ENCODE data around the gene P3H3. TPM values are rescaled to one million over a fixed set of nuclear protein-coding genes. Genes with fewer than 3 reads are reported as not detected.

The P3H3 gene
- total and polyA plus RNA-seq, 2 of the 4 experiments (the other 2 are of a cell fraction), result 27.8 to 83.9 TPM

- no peak for DNase-seq
- ATAC-seq (ENCODE audit: low read depth), result no peak
- Histone ChIP-seq H3K56ac (ENCODE audit: extremely low read depth, insufficient read depth, low read length) (no peak overlapping the region), H2BK20ac (ENCODE audit: low read depth, low read length) (no peak overlapping the region), H3K14ac (replicated peaks; ENCODE audit: low read depth, low read length) (no peak overlapping the region), H3K4me3 (ENCODE audit: insufficient read depth, low read depth, low read length) (no peak overlapping the region), H2BK5ac (ENCODE audit: low read depth, low read length, poor library complexity, severe bottlenecking) (no peak overlapping the region), H4K20me1 (ENCODE audit: insufficient read depth, low read length) (peaks cover 3% of the 10 kb centered on the region), H3K9me1 (ENCODE audit: insufficient read depth, low read length) (no peaks in the 10 kb centered on the region), H3K9ac (ENCODE audit: low read depth, low read length) (no peak overlapping the region), H3K18ac (ENCODE audit: low read depth, low read length) (no peak overlapping the region), H2AK9ac (replicated peaks; ENCODE audit: low read depth, low read length, poor library complexity) (peak overlapping the region; percentile 65), H3K27me3 (ENCODE audit: control insufficient read depth, insufficient read depth, low read length) (no peaks in the 10 kb centered on the region), H3K79me1 (ENCODE audit: low read depth in 1 of 2, low read length in 2 of 2) (peaks cover 6 to 18% of the 10 kb centered on the region in 2 experiments), H3K36me3 (ENCODE audit: control insufficient read depth, insufficient read depth, low read length) (peaks cover 62% of the 10 kb centered on the region), H4K8ac (ENCODE audit: low read depth in 2 of 2, low read length in 2 of 2) (no peak overlapping the region), H2BK15ac (ENCODE audit: low read depth, low read length) (no peak overlapping the region), H4K91ac (ENCODE audit: insufficient read depth, low read depth, low read length) (no peak overlapping the region), H3K27ac (ENCODE audit: insufficient read depth, low read length) (no peak overlapping the region), H2AK5ac (ENCODE audit: low read depth, low read length) (no peak overlapping the region), H2BK120ac (ENCODE audit: low read depth, low read length) (no peak overlapping the region), H3K23ac (ENCODE audit: low read depth, low read length) (no peak overlapping the region), H3K4me2 (ENCODE audit: low read depth, low read length) (no peak overlapping the region), H2AFZ (replicated peaks; ENCODE audit: low read length, poor library complexity) (no peak overlapping the region), H3K4me1 (ENCODE audit: control insufficient read depth, insufficient read depth, low read length) (no peaks in the 10 kb centered on the region), H4K5ac (ENCODE audit: low read depth, low read length) (no peak overlapping the region), H3K9me3 (ENCODE audit: control insufficient read depth, insufficient read depth, low read length) (no peaks in the 10 kb centered on the region), H3K4ac (ENCODE audit: low read depth, low read length) (no peak overlapping the region)
- no TSS peak for BruUV-seq (replicated peaks)
- POLR2A ChIA-PET (ENCODE audit: unreplicated experiment), result no interaction called here
- dilution Hi-C loops (cut with HindIII; ENCODE audit: low sequenced_read_pairs, unreplicated experiment), result no loop called here
- in situ Hi-C loops (cut with MboI; ENCODE audit: low sequenced_read_pairs), result no loop called here
- intact Hi-C loops (cut with micrococcal nuclease), result no loop called here
- no peak for TF ChIP-seq CHD1 (IDR thresholded peaks at IDR 0.05; ENCODE audit: low read depth, low read length)
- TF ChIP-seq RCOR1 (IDR thresholded peaks at IDR 0.05; ENCODE audit: insufficient replicate concordance, low read length), result no peak
- no peak for TF ChIP-seq SMC3 (IDR thresholded peaks at IDR 0.05; ENCODE audit: low read depth, low read length)
- TF ChIP-seq BHLHE40 (IDR thresholded peaks at IDR 0.05; ENCODE audit: low read depth, low read length), result no peak
- TF ChIP-seq MXI1 (IDR thresholded peaks at IDR 0.05; ENCODE audit: borderline replicate concordance, low read depth, low read length), result no peak
- no peak for TF ChIP-seq ELK1 (IDR thresholded peaks at IDR 0.05; ENCODE audit: borderline replicate concordance, low read depth, low read length)
- no peak for TF ChIP-seq CEBPB (IDR thresholded peaks at IDR 0.05; ENCODE audit: low read depth, low read length)
- no peak for TF ChIP-seq FOS (IDR thresholded peaks at IDR 0.05; ENCODE audit: low read depth, low read length)
- no peak for TF ChIP-seq MAZ (IDR thresholded peaks at IDR 0.05; ENCODE audit: borderline replicate concordance, low read depth, low read length)
- no peak for TF ChIP-seq NFE2L2 (IDR thresholded peaks at IDR 0.05; ENCODE audit: low read depth, low read length)
- no peak for TF ChIP-seq RAD21 (IDR thresholded peaks at IDR 0.05; ENCODE audit: low read length)
- TF ChIP-seq RFX5 (IDR thresholded peaks at IDR 0.05; ENCODE audit: low read depth, low read length), result no peak
- no peak for TF ChIP-seq MAFK (IDR thresholded peaks at IDR 0.05; ENCODE audit: low read depth, low read length)
- TF ChIP-seq POLR2A (IDR thresholded peaks at IDR 0.05; ENCODE audit: low read depth, low read length), result no peak
- no peak for TF ChIP-seq USF2 (IDR thresholded peaks at IDR 0.05; ENCODE audit: low read depth, low read length)
- TF ChIP-seq CTCF (conservative IDR thresholded peaks at IDR 0.05; ENCODE audit: low read depth, low read length), result no peak
- CTCF ChIA-PET, result interaction anchor here (1.9 kb wide), 1 partner anchor 15 kb away, joined by 11 read pairs; the partner anchor contains the start of genes CDCA3 and USP5
- WGBS, 2 experiments (ENCODE audit: extremely low coverage in 2 of 2, insufficient read length in 1 of 2), result no CpG with 5 or more reads among the region's 16 CpGs
These were observed 8.6 kb downstream of the P3H3 start for GRCh38 chr12:6836851-6837250.
